ENCODE data around the gene TANGO2.

Gene TANGO2

GRCh38 chr22:20107471-20107901 lies 86.6 kb downstream of the TANGO2 start:
- no peak for DNase-seq (ENCODE audit: low read depth)

- no peak for DNase-seq (ENCODE audit: low read depth)
Observed at GRCh38 chr22:20107951-20108756, 87.2 kb downstream of the TANGO2 start.

GRCh38 chr22:20108757-20109230 lies 87.9 kb downstream of the TANGO2 start:
- DNase-seq (ENCODE audit: low read depth) = no peak

- DNase-seq (ENCODE audit: low read depth) = no peak
Observed at GRCh38 chr22:20109411-20110358, 88.8 kb downstream of the TANGO2 start.

- no peak for DNase-seq (ENCODE audit: low read depth)
Observed at GRCh38 chr22:20110359-20110985, 89.6 kb downstream of the TANGO2 start.

- DNase-seq (ENCODE audit: low read depth) = no peak
Observed at GRCh38 chr22:20111045-20111688, 90.3 kb downstream of the TANGO2 start.

- no peak for DNase-seq (ENCODE audit: low read depth)
Observed at GRCh38 chr22:20111689-20112622, 91.0 kb downstream of the TANGO2 start.

GRCh38 chr22:20112623-20113511 lies 92.0 kb downstream of the TANGO2 start:
- DNase-seq (ENCODE audit: low read depth) = no peak

- DNase-seq (ENCODE audit: low read depth) = no peak
Observed at GRCh38 chr22:20113551-20114310, 92.8 kb downstream of the TANGO2 start.

GRCh38 chr22:20114506-20115475 lies 93.9 kb downstream of the TANGO2 start:
- DNase-seq (ENCODE audit: low read depth) = no peak

- no peak for DNase-seq (ENCODE audit: low read depth)
Observed at GRCh38 chr22:20115691-20116375, 94.9 kb downstream of the TANGO2 start, which contains the start of gene RANBP1. TSS of gene RANBP1 (plus strand) at chr22:20116104. CDS start at chr22:20116185, 81 bp downstream.

GRCh38 chr22:20116376-20116950 lies 95.6 kb downstream of the TANGO2 start:
- DNase-seq (ENCODE audit: low read depth) = no peak

All from stimulated activated CD8-positive, alpha-beta memory T cell treated with anti-CD3 and anti-CD28 coated beads, Interleukin-4, amount 100 ng/mL, for 24 hours (primary cell).